GM12864 (cell line): ENCODE results near the gene ADCY1.

Experiments used
- DNase-seq: peaks from one replicate; pipeline ENCODE4 v3.0.0-alpha.2; 2011; ENCODE audit warnings: low read depth
- H3K4me3 ChIP-seq: 2 replicates; pipeline ENCODE4 v1.5.1; 2011; ENCODE audit warnings: mild to moderate bottlenecking, low read depth, low read length, control low read depth
- CTCF ChIP-seq: IDR thresholded peaks from 2 replicates; pipeline ENCODE4 v1.5.1; 2011; ENCODE audit warnings: low read depth, mild to moderate bottlenecking, moderate library complexity, low read length, control low read depth, inconsistent platforms; ENCODE audit errors: missing control alignments

ADCY1 gene

GRCh38 chr7:45699726-45700390 lies 125.7 kb downstream of the ADCY1 start:
- no peak for DNase-seq
- no peak overlapping the region for H3K4me3 ChIP-seq
- TF ChIP-seq CTCF: no peak

GRCh38 chr7:45700556-45700955 lies 126.4 kb downstream of the ADCY1 start:
- DNase-seq: no peak
- TF ChIP-seq CTCF: no peak
- H3K4me3 ChIP-seq: no peak overlapping the region

GRCh38 chr7:45701701-45702510 lies 127.7 kb downstream of the ADCY1 start:
- no peak overlapping the region for H3K4me3 ChIP-seq
- no peak for DNase-seq
- TF ChIP-seq CTCF: no peak

GRCh38 chr7:45702751-45703150 lies 128.6 kb downstream of the ADCY1 start:
- DNase-seq: no peak
- no peak for TF ChIP-seq CTCF
- H3K4me3 ChIP-seq: no peak overlapping the region

GRCh38 chr7:45703373-45703821 lies 129.2 kb downstream of the ADCY1 start:
- no peak for DNase-seq
- no peak for TF ChIP-seq CTCF
- H3K4me3 ChIP-seq: no peak overlapping the region

GRCh38 chr7:45703911-45704682 lies 129.9 kb downstream of the ADCY1 start:
- no peak for TF ChIP-seq CTCF
- no peak overlapping the region for H3K4me3 ChIP-seq
- DNase-seq: no peak
